ENCODE measurements around the gene SEC16A. TPM values are rescaled to one million over a fixed set of nuclear protein-coding genes. Genes with fewer than 3 reads are reported as not detected.

SEC16A gene
- total RNA-seq, 1 experiment from 2014 or later: 56.4 TPM

- Histone ChIP-seq H3K23me2 (ENCODE audit: insufficient read length, low read depth, low read length, poor library complexity, severe bottlenecking) (no peaks in the 10 kb centered on the region), H4K20me1 (ENCODE audit: control insufficient read depth, insufficient read depth, insufficient read length) (no peaks in the 10 kb centered on the region), H2BK5ac (ENCODE audit: insufficient read length, low read length) (no peak overlapping the region), H3K9me3 (ENCODE audit: control insufficient read depth, low read depth, low read length) (no peaks in the 10 kb centered on the region), H3K4me2 (ENCODE audit: insufficient read depth, insufficient read length, low read length) (no peak overlapping the region), H3K14ac (ENCODE audit: insufficient read depth, low read length) (no peak overlapping the region), H3K4ac (ENCODE audit: low read depth, low read length) (no peak overlapping the region), H3K27me3 (ENCODE audit: insufficient read depth, low read length) (no peaks in the 10 kb centered on the region), H3K79me1 (ENCODE audit: insufficient read depth, low read depth, low read length, poor library complexity, severe bottlenecking) (no peaks in the 10 kb centered on the region), H3K18ac (ENCODE audit: insufficient read length, low read depth, low read length) (no peak overlapping the region), H4K5ac (ENCODE audit: insufficient read length, low read depth, low read length) (no peak overlapping the region), H2BK120ac (ENCODE audit: low read depth, low read length, poor library complexity, severe bottlenecking) (no peak overlapping the region), H2BK15ac (ENCODE audit: low read depth, low read length) (no peak overlapping the region), H3T11ph (ENCODE audit: low read length) (no peak overlapping the region), H3K56ac (ENCODE audit: insufficient read length, low read depth, low read length) (no peak overlapping the region), H4K91ac (ENCODE audit: insufficient read length, low read depth, low read length) (no peak overlapping the region), H3K4me1 (ENCODE audit: insufficient read depth, low read length) (no peaks in the 10 kb centered on the region), H2AK5ac (ENCODE audit: insufficient read length, low read length) (no peak overlapping the region), H4K8ac (replicated peaks; ENCODE audit: insufficient read length, low read depth, low read length) (no peak overlapping the region), H3K27ac (ENCODE audit: insufficient read length, low read depth, low read length) (no peak overlapping the region), H2BK12ac (ENCODE audit: insufficient read length, low read depth, low read length) (no peak overlapping the region), H3K23ac (ENCODE audit: insufficient read length, low read depth, low read length) (no peak overlapping the region), H2BK20ac (ENCODE audit: low read depth, low read length, poor library complexity, severe bottlenecking) (no peak overlapping the region), H2AFZ (ENCODE audit: low read length) (no peak overlapping the region), H3K79me2 (ENCODE audit: insufficient read depth, low read length) (no peaks in the 10 kb centered on the region), H3K9ac (ENCODE audit: extremely low read depth, insufficient read length, low read length) (no peak overlapping the region)
- DNase-seq: no peak
- Mint-ChIP-seq H3K4me1 (no peaks in the 10 kb centered on the region), H3K36me3 (ENCODE audit: insufficient read depth in 1 of 3, low read depth in 3 of 3) (peaks cover 37 to 88% (median 74%) of the 10 kb centered on the region in 3 experiments), H3K4me3 (no peak overlapping the region), H3K9me3 (no peaks in the 10 kb centered on the region), H3K27me3 (ENCODE audit: low read depth) (no peaks in the 10 kb centered on the region), H3K27ac (no peak overlapping the region)
- WGBS (ENCODE audit: extremely low coverage, insufficient read length, low lambda C conversion rate): no CpG with 5 or more reads among the region's 48 CpGs
- no peak for TF ChIP-seq CTCF (conservative IDR thresholded peaks at IDR 0.05)
Observed at GRCh38 chr9:136418182-136419091, 64.4 kb downstream of the SEC16A start.
